Medulla oblongata (tissue), 1 donor: ENCODE results near the gene SLC46A2.

Source experiments
- DNase-seq: peaks from one replicate; pipeline ENCODE4 v3.0.0-alpha.2; 2015; ENCODE audit errors: extremely low spot score

Gene SLC46A2

GRCh38 chr9:112890106-112891081, at the start of gene SLC46A2:
SLC46A2 (minus strand) TSS chr9:112890876; CDS start chr9:112890681, 195 bp downstream.
- no peak for DNase-seq

- no peak for DNase-seq
These were observed 48.7 kb upstream of the SLC46A2 start for GRCh38 chr9:112939418-112939817.

- DNase-seq, result no peak
These were observed 43.0 kb upstream of the SLC46A2 start for GRCh38 chr9:112933696-112934095.

GRCh38 chr9:112925058-112925641, 34.5 kb upstream of the SLC46A2 start:
- DNase-seq, result peak; percentile 37

- DNase-seq, result peak; percentile 64
These were observed 30.9 kb upstream of the SLC46A2 start for GRCh38 chr9:112921549-112921948.

- no peak for DNase-seq
These were observed 27.3 kb upstream of the SLC46A2 start for GRCh38 chr9:112917987-112918362.

- no peak for DNase-seq
These were observed 26.6 kb upstream of the SLC46A2 start for GRCh38 chr9:112917047-112917986.

- no peak for DNase-seq
These were observed 23.8 kb upstream of the SLC46A2 start for GRCh38 chr9:112914524-112914923.

GRCh38 chr9:112913326-112913725, 22.6 kb upstream of the SLC46A2 start:
- no peak for DNase-seq

- no peak for DNase-seq
These were observed 22.0 kb upstream of the SLC46A2 start for GRCh38 chr9:112912636-112913035.

GRCh38 chr9:112911736-112912135, 21.1 kb upstream of the SLC46A2 start:
- no peak for DNase-seq

GRCh38 chr9:112905084-112905483, 14.4 kb upstream of the SLC46A2 start:
- no peak for DNase-seq

GRCh38 chr9:112900901-112901300, 10.2 kb upstream of the SLC46A2 start:
- no peak for DNase-seq

GRCh38 chr9:112900488-112900887, 9.8 kb upstream of the SLC46A2 start:
- DNase-seq, result no peak

GRCh38 chr9:112898872-112899311, 8.2 kb upstream of the SLC46A2 start:
- no peak for DNase-seq

GRCh38 chr9:112896131-112896530, 5.5 kb upstream of the SLC46A2 start:
- DNase-seq, result no peak

- peak; percentile 17 for DNase-seq
These were observed 4.0 kb upstream of the SLC46A2 start for GRCh38 chr9:112894699-112895098.

- no peak for DNase-seq
These were observed 3.4 kb upstream of the SLC46A2 start for GRCh38 chr9:112894041-112894440.

- no peak for DNase-seq
These were observed 2.3 kb upstream of the SLC46A2 start for GRCh38 chr9:112892981-112893380.

GRCh38 chr9:112891521-112891920, 845 bp upstream of the SLC46A2 start:
- DNase-seq, result no peak

GRCh38 chr9:112887381-112887780, 3.3 kb downstream of the SLC46A2 start:
- peak; percentile 43 for DNase-seq

GRCh38 chr9:112886351-112886750, 4.3 kb downstream of the SLC46A2 start:
- no peak for DNase-seq
